HepG2 (cell line): ENCODE data around the gene KANSL1L. TPM values are rescaled to one million over a fixed set of nuclear protein-coding genes. Genes with fewer than 3 reads are reported as not detected.

Experiments used
- ATAC-seq: fragments of 200-7000 bp; cut with Tn5 transposase; 3 replicates; pipeline ENCODE4 v1.9.1; 2020; ENCODE audit warnings: mild to moderate bottlenecking, moderate library complexity
- BruUV-seq: library from RNA; stranded (reverse); fragments of 400-500 nt; replicated peaks from 2 replicates; lab custom pipeline; 2021; lab: Mats Ljungman, UMichigan
- CTCF ChIA-PET: fragments of 300-600 bp; formaldehyde crosslinking; extraction: SDS; loops from one replicate; lab custom pipeline; 2021; ENCODE audit warnings: low total read pairs, inconsistent platforms, low intra/inter-chr PET ratio; lab: Yijun Ruan, JAX
- POLR2A ChIA-PET: fragments of 350-600 bp; sonication (Branson Sonifier 250); formaldehyde crosslinking; loops from one replicate; lab custom pipeline; 2020; ENCODE audit warnings: antibody characterized with exemption, inconsistent platforms; lab: Yijun Ruan, JAX
- DNase-seq: peaks from one replicate; pipeline ENCODE4 v3.0.0-alpha.2; 2015; ENCODE audit warnings: low spot score
- FAIRE-seq: peaks from 3 replicates; lab custom pipeline; 2011; peaks lifted over from hg19 to GRCh38; lab: Jason Lieb, UNC
- H2AFZ ChIP-seq: one replicate; pipeline ENCODE4 v1.6.1; 2011; ENCODE audit warnings: low read length, inconsistent platforms
- H3K27ac ChIP-seq: fragments of 300-600 bp; 3 replicates; pipeline ENCODE4 v1.8.0; 2011; ENCODE audit warnings: mixed run types, mild to moderate bottlenecking, mixed read lengths, low read length, inconsistent platforms; ENCODE audit not compliant: insufficient read depth; ENCODE audit errors: extremely low read length
- H3K27me3 ChIP-seq, 2 experiments: fragments of 200-600 bp in 1 of 2; 2 replicates in 1 of 2; 3 replicates in 1 of 2; pipeline versions ENCODE4 v1.6.0 to v1.8.0; 2011; ENCODE audit warnings: low read length in 2 of 2, mild to moderate bottlenecking in 2 of 2, moderate library complexity in 2 of 2, inconsistent platforms in 1 of 2; ENCODE audit not compliant: insufficient read depth in 2 of 2, control insufficient read depth in 1 of 2
- H3K36me3 ChIP-seq, 2 experiments: fragments of 200-600 bp in 1 of 2; replicated peaks in 1 of 2; 2 replicates in 1 of 2; 3 replicates in 1 of 2; pipeline versions ENCODE4 v1.5.1 to v1.8.0; 2011; ENCODE audit warnings: low read length in 2 of 2, inconsistent platforms in 1 of 2; ENCODE audit not compliant: insufficient read depth in 2 of 2, control insufficient read depth in 1 of 2
- H3K4me1 ChIP-seq: 2 replicates; pipeline ENCODE4 v1.5.1; 2012; ENCODE audit warnings: low read length, inconsistent platforms; ENCODE audit not compliant: insufficient read depth
- H3K4me2 ChIP-seq: 2 replicates; pipeline ENCODE4 v1.6.0; 2011; ENCODE audit warnings: low read depth, low read length, inconsistent platforms
- H3K4me3 ChIP-seq, 3 experiments: fragments of 200-600 bp in 1 of 3; sonication (generic), shearing (Covaris generic) in 1 of 3; replicated peaks in 1 of 3; 2 replicates each; pipeline ENCODE4 v1.5.1; 2011 to 2016; ENCODE audit warnings: low read length in 3 of 3, inconsistent platforms in 2 of 3, low read depth in 2 of 3, mild to moderate bottlenecking in 2 of 3, control low read depth in 1 of 3, mixed read lengths in 1 of 3; ENCODE audit not compliant: insufficient read depth in 1 of 3
- H3K79me2 ChIP-seq: one replicate; pipeline ENCODE4 v1.6.1; 2011; ENCODE audit warnings: low read length, inconsistent platforms; ENCODE audit not compliant: insufficient read depth
- H3K9ac ChIP-seq: 2 replicates; pipeline ENCODE4 v1.6.0; 2011; ENCODE audit warnings: mild to moderate bottlenecking, low read depth, low read length, inconsistent platforms; ENCODE audit not compliant: insufficient read depth
- H3K9me3 ChIP-seq: 2 replicates; pipeline ENCODE4 v1.5.1; 2012; ENCODE audit warnings: mild to moderate bottlenecking, low read length
- H4K20me1 ChIP-seq: 2 replicates; pipeline ENCODE4 v1.6.0; 2011; ENCODE audit warnings: inconsistent platforms, mild to moderate bottlenecking, low read length, moderate library complexity; ENCODE audit not compliant: insufficient read depth
- CREM ChIP-seq, 2 experiments: sonication (generic) in 1 of 2; formaldehyde crosslinking in 1 of 2; IDR thresholded peaks; 2 replicates each; pipeline versions ENCODE4 v1.4.0 to v1.6.1; 2016 to 2020; ENCODE audit warnings: antibody characterized with exemption in 1 of 2, mild to moderate bottlenecking in 1 of 2, missing genetic modification reagents in 1 of 2
- FOXA3 ChIP-seq: IDR thresholded peaks from 2 replicates; pipeline ENCODE4 v1.6.1; 2016; ENCODE audit warnings: missing genetic modification reagents, missing compliant biosample characterization
- LCORL ChIP-seq, 2 experiments: fragments of 450-650 bp in 1 of 2; sonication (generic) in 1 of 2; formaldehyde crosslinking in 1 of 2; IDR thresholded peaks; 2 replicates each; pipeline versions ENCODE4 v1.5.0 to v1.6.1; 2017 to 2020; ENCODE audit warnings: antibody characterized with exemption in 1 of 2, missing genetic modification reagents in 1 of 2
- MXD1 ChIP-seq: sonication (generic); formaldehyde crosslinking; IDR thresholded peaks from 2 replicates; pipeline ENCODE4 v1.4.0; 2020; ENCODE audit warnings: mild to moderate bottlenecking, missing genetic modification reagents
- PBX2 ChIP-seq: IDR thresholded peaks from 2 replicates; pipeline ENCODE4 v1.6.1; 2016; ENCODE audit warnings: control low read depth
- POLR2AphosphoS2 ChIP-seq: IDR thresholded peaks from 2 replicates; pipeline ENCODE4 v1.6.1; 2011; ENCODE audit warnings: low read depth, low read length, improper control_type of control experiment
- RBM39 ChIP-seq: fragments of 200-400 bp; formaldehyde crosslinking; IDR thresholded peaks from one replicate; pipeline ENCODE4 v1.6.1; 2018; ENCODE audit warnings: antibody characterized with exemption, mild to moderate bottlenecking, low read depth, low read length; ENCODE audit not compliant: poor library complexity, severe bottlenecking
- SIN3B ChIP-seq: fragments of 150-350 bp; IDR thresholded peaks from 2 replicates; pipeline ENCODE4 v1.6.1; 2014; ENCODE audit warnings: low read length
- TARDBP ChIP-seq: sonication (generic); formaldehyde crosslinking; IDR thresholded peaks from 2 replicates; pipeline ENCODE4 v1.8.0; 2022; ENCODE audit warnings: mild to moderate bottlenecking, missing genetic modification reagents
- TCF12 ChIP-seq, 2 experiments: fragments of 450-650 bp in 1 of 2; sonication (generic) in 1 of 2; formaldehyde crosslinking in 1 of 2; IDR thresholded peaks; 2 replicates each; pipeline versions ENCODE4 v1.6.1 to v1.8.0; 2017 to 2022; ENCODE audit warnings: antibody characterized with exemption in 1 of 2, mild to moderate bottlenecking in 1 of 2, missing genetic modification reagents in 1 of 2, moderate library complexity in 1 of 2
- ZBTB40 ChIP-seq, 2 experiments: fragments of 450-650 bp in 1 of 2; sonication (generic) in 1 of 2; formaldehyde crosslinking in 1 of 2; IDR thresholded peaks; 2 replicates each; pipeline versions ENCODE4 v1.6.1 to v1.8.0; 2016 to 2022; ENCODE audit warnings: antibody characterized with exemption in 1 of 2, mild to moderate bottlenecking in 1 of 2, missing genetic modification reagents in 1 of 2
- ZMYM4 ChIP-seq: sonication (generic); formaldehyde crosslinking; IDR thresholded peaks from 2 replicates; pipeline ENCODE4 v1.8.1; 2023; ENCODE audit warnings: mild to moderate bottlenecking, missing genetic modification reagents
- ZNF234 ChIP-seq: sonication (generic); formaldehyde crosslinking; conservative IDR thresholded peaks from 2 replicates; pipeline ENCODE4 v1.5.1; 2020; ENCODE audit warnings: mild to moderate bottlenecking, missing genetic modification reagents
- ZNF274 ChIP-seq: sonication (generic); formaldehyde crosslinking; IDR thresholded peaks from 2 replicates; pipeline ENCODE4 v1.5.1; 2020; ENCODE audit warnings: mild to moderate bottlenecking, missing genetic modification reagents
- WGBS: methylation state at CpG from one replicate; pipeline ENCODE4 v1.1.6; 2017; ENCODE audit warnings: low lambda C conversion rate; 5-methylcytosine and 5-hydroxymethylcytosine counted together
- in situ Hi-C: cut with HindIII; loops from 2 replicates; pipeline ENCODE4 v1.10.0; 2017; ENCODE audit warnings: low pct_unique_long_range_greater_than_20kb; ENCODE audit not compliant: extremely low pct_ligation_motif_present
- intact Hi-C: fragments of 100-400 bp; cut with micrococcal nuclease; formaldehyde crosslinking; loops from one replicate; pipeline ENCODE4 v1.10.0; 2022; ENCODE audit not compliant: unreplicated experiment
- polyA plus RNA-seq, 8 experiments: library from polyadenylated mRNA; depleted of rRNA in 3 of 8; stranded (reverse) in 7 of 8; unstranded in 1 of 8; fragments of >200 nt; fragmentation: Illumina TruSeq in 4 of 8; extraction: Trizol in 4 of 8; gene quantifications; 2 replicates each; pipeline versions ENCODE4 v1.2.1 to v1.2.3, GENCODE V29; 2011 to 2016; ENCODE audit warnings: low read depth in 4 of 8, missing spikeins in 1 of 8, mixed read lengths in 1 of 8; ENCODE audit not compliant: insufficient read depth in 1 of 8
- total RNA-seq, 5 experiments: library from RNA; depleted of rRNA; stranded (reverse); fragments of >200 nt; fragmentation: Illumina TruSeq; extraction: Trizol; gene quantifications; 2 replicates each; pipeline ENCODE4 v1.2.3, GENCODE V29; 2016; ENCODE audit warnings: low read depth in 1 of 5

Gene KANSL1L
- total and polyA plus RNA-seq, 2 of the 13 experiments (the other 11 are each of a cell fraction or from before 2014, with no cell fraction given), result 5.4 to 10.3 TPM

GRCh38 chr2:210198326-210198725 lies 27.1 kb upstream of the KANSL1L start:
- DNase-seq (no peak), ATAC-seq (no peak), FAIRE-seq (no peak)
- 0% methylated on average over 1 of the region's 1 CpG for WGBS
- Histone ChIP-seq H3K4me3 (no peak overlapping the region), H2AFZ (no peak overlapping the region), H3K27me3 (no peaks in the 10 kb centered on the region), H3K27ac (no peak overlapping the region), H3K4me2 (no peak overlapping the region), H3K36me3 (no peaks in the 10 kb centered on the region), H3K9me3 (no peaks in the 10 kb centered on the region), H3K4me1 (peaks cover 7% of the 10 kb centered on the region; the same call in 1 of the 2 replicates), H3K79me2 (no peaks in the 10 kb centered on the region), H3K9ac (no peak overlapping the region), H4K20me1 (no peaks in the 10 kb centered on the region)
- in situ Hi-C loops, result loop anchor here (5.0 to 25.0 kb wide), 3 partner anchors 126 to 1811 kb away; no protein-coding TSS in a partner anchor
- ChIA-PET CTCF (interaction anchor here (1.3 to 2.1 kb wide), 2 partner anchors 201 to 221 kb away, joined by 3 to 39 read pairs; no protein-coding TSS in a partner anchor), POLR2A (no interaction called here)
- BruUV-seq, result no TSS peak
- intact Hi-C loops, result loop anchor here (2.0 to 5.0 kb wide), 4 partner anchors 199 to 1804 kb away; no protein-coding TSS in a partner anchor
- TF ChIP-seq MXD1 (no peak), RBM39 (no peak), SIN3B (no peak), ZBTB40 (IDR thresholded peaks at IDR 0.05) (no peak), ZBTB40 (CRISPR knock-in tag; IDR thresholded peaks at IDR 0.05) (no peak), ZMYM4 (CRISPR knock-in tag) (no peak), TARDBP (CRISPR knock-in tag) (no peak), LCORL (IDR thresholded peaks at IDR 0.05) (no peak), LCORL (CRISPR knock-in tag; IDR thresholded peaks at IDR 0.05) (no peak), ZNF274 (CRISPR knock-in tag) (no peak), POLR2AphosphoS2 (no peak), ZNF234 (CRISPR knock-in tag) (no peak), PBX2 (CRISPR knock-in tag) (no peak), FOXA3 (CRISPR knock-in tag) (no peak), CREM (IDR thresholded peaks at IDR 0.05) (no peak), CREM (CRISPR knock-in tag; IDR thresholded peaks at IDR 0.05) (no peak), TCF12 (IDR thresholded peaks at IDR 0.05) (no peak), TCF12 (CRISPR knock-in tag; IDR thresholded peaks at IDR 0.05) (no peak)
